A549 (cell line): ENCODE measurements around the gene KCTD12. TPM values are rescaled to one million over a fixed set of nuclear protein-coding genes. Genes with fewer than 3 reads are reported as not detected.

ENCODE experiments used
- ATAC-seq, 2 experiments: fragments of 200-7000 bp in 1 of 2; fragments of >200 bp in 1 of 2; cut with Nextera tagmentation in 1 of 2; cut with Tn5 transposase in 1 of 2; 3 replicates each; pipeline versions ENCODE4 v1.8.0 to v1.9.1; 2018 to 2020; ENCODE audit warnings: mild to moderate bottlenecking in 1 of 2, moderate library complexity in 1 of 2
- CTCF ChIA-PET: fragments of 300-600 bp; sonication (Branson Sonifier 250); formaldehyde crosslinking; extraction: SDS; loops from one replicate; lab custom pipeline; 2021; ENCODE audit warnings: antibody characterized with exemption, inconsistent platforms; lab: Yijun Ruan, JAX
- POLR2A ChIA-PET: fragments of 350-600 bp; formaldehyde crosslinking; extraction: SDS; loops from one replicate; lab custom pipeline; 2021; ENCODE audit warnings: antibody characterized with exemption, inconsistent platforms; lab: Yijun Ruan, JAX
- DNase-seq, 2 experiments: peaks; one replicate each; pipeline versions ENCODE4 v3.0.0 to v3.0.0-alpha.2; 2011 to 2016; ENCODE audit warnings: low read depth in 1 of 2, low spot score in 1 of 2
- FAIRE-seq: peaks from 2 replicates; lab custom pipeline; 2011; peaks lifted over from hg19 to GRCh38; lab: Jason Lieb, UNC
- H3K27ac ChIP-seq, 2 experiments: fragments of >200 bp; sonication (Bioruptor Twin); formaldehyde crosslinking; 3 replicates each; pipeline ENCODE4 v1.5.1; 2016 to 2017
- H3K4me1 ChIP-seq: fragments of >200 bp; sonication (Bioruptor Twin); formaldehyde crosslinking; 3 replicates; pipeline ENCODE4 v1.6.1; 2016
- H3K4me2 ChIP-seq: fragments of >200 bp; sonication (Bioruptor Twin); formaldehyde crosslinking; 3 replicates; pipeline ENCODE4 v1.6.1; 2016
- H3K4me3 ChIP-seq: fragments of >200 bp; sonication (Bioruptor Twin); formaldehyde crosslinking; 3 replicates; pipeline ENCODE4 v1.5.1; 2016
- H3K9me3 ChIP-seq: fragments of >200 bp; sonication (Bioruptor Twin); formaldehyde crosslinking; 3 replicates; pipeline ENCODE4 v1.6.1; 2016
- BCL3 ChIP-seq: fragments of >200 bp; sonication (Bioruptor Twin); formaldehyde crosslinking; IDR thresholded peaks from 3 replicates; pipeline ENCODE4 v1.6.1; 2016
- BHLHE40 ChIP-seq: IDR thresholded peaks from 2 replicates; pipeline ENCODE4 v1.6.1; 2012; ENCODE audit warnings: low read depth, low read length, inconsistent platforms
- CBX8 ChIP-seq: fragments of 200-600 bp; sonication (generic); IDR thresholded peaks from 2 replicates; pipeline ENCODE4 v1.6.1; 2016
- CEBPB ChIP-seq, 2 experiments: fragments of >200 bp in 1 of 2; sonication (Bioruptor Twin) in 1 of 2; formaldehyde crosslinking in 1 of 2; IDR thresholded peaks; 2 replicates each; pipeline ENCODE4 v1.6.1; 2012 to 2016
- CTCF ChIP-seq: fragments of >200 bp; sonication (Bioruptor Twin); formaldehyde crosslinking; IDR thresholded peaks from 3 replicates; pipeline ENCODE4 v1.5.1; 2016
- EHMT2 ChIP-seq: fragments of 200-600 bp; sonication (generic); IDR thresholded peaks from 2 replicates; pipeline ENCODE4 v1.6.1; 2016; ENCODE audit warnings: antibody characterized with exemption, low read depth, mild to moderate bottlenecking, moderate library complexity
- EP300 ChIP-seq, 2 experiments: fragments of >200 bp; sonication (Bioruptor Twin); formaldehyde crosslinking; IDR thresholded peaks; 2 replicates in 1 of 2; 3 replicates in 1 of 2; pipeline ENCODE4 v1.6.1; 2016 to 2017
- FOXS1 ChIP-seq: fragments of 250-450 bp; sonication (Bioruptor Pico); IDR thresholded peaks from 2 replicates; pipeline ENCODE4 v1.5.0; 2020; ENCODE audit warnings: mild to moderate bottlenecking, moderate library complexity
- HDAC2 ChIP-seq: fragments of 200-600 bp; sonication (generic); IDR thresholded peaks from 2 replicates; pipeline ENCODE4 v1.6.1; 2016
- HMGXB4 ChIP-seq: fragments of 250-450 bp; sonication (Bioruptor Pico); IDR thresholded peaks from 2 replicates; pipeline ENCODE4 v1.5.0; 2021; ENCODE audit warnings: mild to moderate bottlenecking, moderate library complexity, borderline replicate concordance
- HOXA7 ChIP-seq: fragments of 250-450 bp; sonication (Bioruptor Pico); IDR thresholded peaks from 2 replicates; pipeline ENCODE4 v1.5.0; 2020; ENCODE audit warnings: mild to moderate bottlenecking, moderate library complexity
- HOXB5 ChIP-seq: fragments of 250-450 bp; sonication (Bioruptor Pico); IDR thresholded peaks from 2 replicates; pipeline ENCODE4 v1.5.0; 2020; ENCODE audit warnings: mild to moderate bottlenecking, moderate library complexity
- JUN ChIP-seq, 2 experiments: fragments of >200 bp; sonication (Bioruptor Twin); formaldehyde crosslinking; IDR thresholded peaks; 2 replicates in 1 of 2; 3 replicates in 1 of 2; pipeline ENCODE4 v1.6.1; 2016 to 2017
- JUNB ChIP-seq: fragments of >200 bp; sonication (Bioruptor Twin); formaldehyde crosslinking; IDR thresholded peaks from 2 replicates; pipeline ENCODE4 v1.6.1; 2016
- KDM1A ChIP-seq: fragments of 200-600 bp; sonication (generic); IDR thresholded peaks from 2 replicates; pipeline ENCODE4 v1.6.1; 2016; ENCODE audit warnings: low read depth, mild to moderate bottlenecking
- MAFK ChIP-seq: fragments of 450-650 bp; IDR thresholded peaks from 2 replicates; pipeline ENCODE4 v1.6.1; 2014; ENCODE audit not compliant: partially characterized antibody
- MYC ChIP-seq: IDR thresholded peaks from 2 replicates; pipeline ENCODE4 v1.6.1; 2012; ENCODE audit warnings: mild to moderate bottlenecking, inconsistent platforms, low read length, improper control_type of control experiment, borderline replicate concordance
- NFE2L2 ChIP-seq: fragments of 150-350 bp; conservative IDR thresholded peaks from 2 replicates; pipeline ENCODE4 v1.6.1; 2014; ENCODE audit warnings: low read length
- NR3C1 ChIP-seq: fragments of >200 bp; sonication (Bioruptor Twin); formaldehyde crosslinking; IDR thresholded peaks from 3 replicates; pipeline ENCODE4 v1.6.1; 2017
- PHF8 ChIP-seq: fragments of 200-600 bp; sonication (generic); IDR thresholded peaks from 2 replicates; pipeline ENCODE4 v1.6.1; 2016; ENCODE audit warnings: low read depth, mild to moderate bottlenecking, antibody characterized with exemption, moderate library complexity, borderline replicate concordance
- RAD21 ChIP-seq, 2 experiments: fragments of >200 bp in 1 of 2; sonication (Bioruptor Twin) in 1 of 2; formaldehyde crosslinking in 1 of 2; IDR thresholded peaks in 1 of 2; conservative IDR thresholded peaks in 1 of 2; 2 replicates in 1 of 2; 3 replicates in 1 of 2; pipeline ENCODE4 v1.6.1; 2012 to 2018; ENCODE audit warnings: inconsistent platforms in 1 of 2
- RARB ChIP-seq: fragments of 250-450 bp; sonication (Bioruptor Pico); IDR thresholded peaks from 2 replicates; pipeline ENCODE4 v1.8.0; 2021; ENCODE audit warnings: mild to moderate bottlenecking, moderate library complexity
- RCOR1 ChIP-seq: fragments of 150-350 bp; IDR thresholded peaks from 2 replicates; pipeline ENCODE4 v1.6.1; 2014; ENCODE audit warnings: antibody characterized with exemption, low read length, low read depth
- USF2 ChIP-seq: fragments of 450-650 bp; IDR thresholded peaks from 2 replicates; pipeline ENCODE4 v1.6.1; 2014; ENCODE audit warnings: antibody characterized with exemption
- ZFP36 ChIP-seq: fragments of 450-650 bp; IDR thresholded peaks from 2 replicates; pipeline ENCODE4 v1.6.1; 2014; ENCODE audit warnings: borderline replicate concordance; ENCODE audit not compliant: partially characterized antibody
- ZSCAN20 ChIP-seq: fragments of 250-450 bp; sonication (Bioruptor Pico); IDR thresholded peaks from 2 replicates; pipeline ENCODE4 v1.8.0; 2022; ENCODE audit warnings: mild to moderate bottlenecking, moderate library complexity
- WGBS: methylation state at CpG from one replicate; pipeline ENCODE4 v1.1.6; 2017; ENCODE audit errors: missing lambda C conversion rate; 5-methylcytosine and 5-hydroxymethylcytosine counted together
- polyA plus RNA-seq, 4 experiments: library from polyadenylated mRNA; depleted of rRNA in 3 of 4; stranded (reverse); fragments of >200 nt; fragmentation: RNase III in 1 of 4; extraction: RNeasy Plus Mini Kit Qiagen cat#74134 plus additional on column Dnase treatment in 1 of 4; gene quantifications; 2 replicates in 3 of 4; 3 replicates in 1 of 4; pipeline ENCODE4 v1.2.3, GENCODE V29; 2011 to 2017
- TF ChIP-seq, protein P1 (sequence below): fragments of 150-350 bp; IDR thresholded peaks from 2 replicates; pipeline ENCODE4 v1.6.1; 2014; ENCODE audit warnings: low read depth, mild to moderate bottlenecking, low read length
- TF ChIP-seq, protein P2 (sequence below): IDR thresholded peaks from 2 replicates; pipeline ENCODE4 v1.6.1; 2012
- TF ChIP-seq, protein P3 (sequence below): fragments of >200 bp; sonication (Bioruptor Twin); formaldehyde crosslinking; IDR thresholded peaks from 2 replicates; pipeline ENCODE4 v1.6.1; 2016

Gene KCTD12
- polyA plus RNA-seq, 2 of the 4 experiments (the other 2 are of a cell fraction): 0.71 to 0.90 TPM

- no peak for TF ChIP-seq BHLHE40
- TF ChIP-seq, all 56 proteins: peak for 0
These were observed 43.1 kb upstream of the KCTD12 start (continued) for GRCh38 chr13:76929320-76929719.

- H3K27ac ChIP-seq: no peak overlapping the region
- TF ChIP-seq ZSCAN20 (no peak), MYC (no peak), HMGXB4 (CRISPR knock-in tag) (no peak), JUN (IDR thresholded peaks at IDR 0.05) (no peak), CTCF (no peak), EHMT2 (no peak), KDM1A (no peak), ZFP36 (no peak), NFE2L2 (no peak), BHLHE40 (no peak), USF2 (no peak), RAD21 (conservative IDR thresholded peaks at IDR 0.05 in 1 of 2, IDR thresholded peaks at IDR 0.05 in 1 of 2) (no peak), JUNB (no peak), CBX8 (no peak), MAFK (no peak), HOXA7 (CRISPR knock-in tag) (no peak)
- TF ChIP-seq, protein P1, sequence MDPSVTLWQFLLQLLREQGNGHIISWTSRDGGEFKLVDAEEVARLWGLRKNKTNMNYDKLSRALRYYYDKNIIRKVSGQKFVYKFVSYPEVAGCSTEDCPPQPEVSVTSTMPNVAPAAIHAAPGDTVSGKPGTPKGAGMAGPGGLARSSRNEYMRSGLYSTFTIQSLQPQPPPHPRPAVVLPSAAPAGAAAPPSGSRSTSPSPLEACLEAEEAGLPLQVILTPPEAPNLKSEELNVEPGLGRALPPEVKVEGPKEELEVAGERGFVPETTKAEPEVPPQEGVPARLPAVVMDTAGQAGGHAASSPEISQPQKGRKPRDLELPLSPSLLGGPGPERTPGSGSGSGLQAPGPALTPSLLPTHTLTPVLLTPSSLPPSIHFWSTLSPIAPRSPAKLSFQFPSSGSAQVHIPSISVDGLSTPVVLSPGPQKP: no peak
- TF ChIP-seq, protein P2, sequence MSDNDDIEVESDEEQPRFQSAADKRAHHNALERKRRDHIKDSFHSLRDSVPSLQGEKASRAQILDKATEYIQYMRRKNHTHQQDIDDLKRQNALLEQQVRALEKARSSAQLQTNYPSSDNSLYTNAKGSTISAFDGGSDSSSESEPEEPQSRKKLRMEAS: no peak
- TF ChIP-seq, protein P3, sequence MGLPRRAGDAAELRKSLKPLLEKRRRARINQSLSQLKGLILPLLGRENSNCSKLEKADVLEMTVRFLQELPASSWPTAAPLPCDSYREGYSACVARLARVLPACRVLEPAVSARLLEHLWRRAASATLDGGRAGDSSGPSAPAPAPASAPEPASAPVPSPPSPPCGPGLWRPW: no peak
- FAIRE-seq: no peak
- H3K9me3 ChIP-seq: no peaks in the 10 kb centered on the region; the same call in 2 of the 3 replicates
- no peak for DNase-seq
- no peak for ATAC-seq
- CTCF ChIA-PET: no interaction called here
- H3K4me2 ChIP-seq: no peak overlapping the region
- no peak overlapping the region for H3K4me3 ChIP-seq
- H3K4me1 ChIP-seq: no peaks in the 10 kb centered on the region
- WGBS: 27% methylated on average over 3 of the region's 3 CpGs
- POLR2A ChIA-PET: no interaction called here
These were observed 42.3 kb upstream of the KCTD12 start for GRCh38 chr13:76928456-76928855.

GRCh38 chr13:76927955-76928354 is 41.8 kb upstream of the KCTD12 start:
- ChIA-PET POLR2A (no interaction called here), CTCF (no interaction called here)
- H3K27ac ChIP-seq: no peak overlapping the region
- no peak overlapping the region for H3K4me2 ChIP-seq
- FAIRE-seq (no peak), ATAC-seq (no peak)
- WGBS: 68% methylated on average over 5 of the region's 5 CpGs
- H3K9me3 ChIP-seq: no peaks in the 10 kb centered on the region; the same call in 2 of the 3 replicates
- no peak overlapping the region for H3K4me3 ChIP-seq
- H3K4me1 ChIP-seq: no peaks in the 10 kb centered on the region
- TF ChIP-seq RCOR1 (no peak), HDAC2 (no peak), EP300 (IDR thresholded peaks at IDR 0.05) (no peak), MAFK (no peak), HOXB5 (CRISPR knock-in tag) (no peak), PHF8 (no peak), CEBPB (IDR thresholded peaks at IDR 0.05) (no peak), NR3C1 (no peak), FOXS1 (CRISPR knock-in tag) (no peak), EHMT2 (no peak), RARB (CRISPR knock-in tag) (no peak), BCL3 (no peak)
- TF ChIP-seq, all 56 proteins: peak for 0
- DNase-seq: no peak
